SK-N-SH (cell line): ENCODE data around the gene FRMD3. TPM values are rescaled to one million over a fixed set of nuclear protein-coding genes. Genes with fewer than 3 reads are reported as not detected.

Experiments
- CTCF ChIA-PET: fragments of 300-600, 350-600 bp; formaldehyde crosslinking; extraction: SDS; loops from one replicate; lab custom pipeline; 2021; lab: Yijun Ruan, JAX
- POLR2A ChIA-PET: fragments of 350-600 bp; sonication (Branson Sonifier 250); formaldehyde crosslinking; extraction: SDS; loops from one replicate; lab custom pipeline; 2020; ENCODE audit warnings: antibody characterized with exemption, inconsistent platforms; lab: Yijun Ruan, JAX
- DNase-seq: peaks from one replicate; pipeline ENCODE4 v3.0.0; 2012
- H2AFZ ChIP-seq: fragments of 200-600 bp; sonication (generic); 2 replicates; pipeline ENCODE4 v1.8.1; 2016; ENCODE audit warnings: antibody characterized with exemption, mild to moderate bottlenecking, low read depth
- H3F3A ChIP-seq: fragments of 200-600 bp; sonication (generic); replicated peaks from 2 replicates; pipeline ENCODE3; 2016; ENCODE audit warnings: antibody characterized with exemption, mild to moderate bottlenecking; ENCODE audit not compliant: insufficient read depth
- H3K27ac ChIP-seq, 2 experiments: fragments of 200-500 bp in 1 of 2; fragments of 200-600 bp in 1 of 2; sonication (Bioruptor generic) in 1 of 2; sonication (generic), shearing (Covaris generic) in 1 of 2; 2 replicates each; pipeline versions ENCODE4 v1.5.1 to v1.6.1; 2014 to 2016; ENCODE audit warnings: low read depth in 2 of 2, inconsistent platforms in 1 of 2, low read length in 1 of 2, mild to moderate bottlenecking in 1 of 2, mixed read lengths in 1 of 2
- H3K27me3 ChIP-seq: fragments of 200-600 bp; sonication (generic), shearing (Covaris generic); 2 replicates; pipeline ENCODE4 v1.6.1; 2016; ENCODE audit warnings: mixed run types; ENCODE audit not compliant: insufficient read depth
- H3K36me3 ChIP-seq, 2 experiments: fragments of 200-500 bp in 1 of 2; fragments of 200-600 bp in 1 of 2; sonication (Bioruptor generic) in 1 of 2; sonication (generic) in 1 of 2; replicated peaks in 1 of 2; 2 replicates each; pipeline versions ENCODE3 to v1.5.1; 2014 to 2016; ENCODE audit warnings: low read length in 1 of 2, mild to moderate bottlenecking in 1 of 2; ENCODE audit not compliant: insufficient read depth in 2 of 2, control insufficient read depth in 1 of 2
- H3K4me1 ChIP-seq, 2 experiments: fragments of 200-500 bp in 1 of 2; fragments of 200-600 bp in 1 of 2; sonication (Bioruptor generic) in 1 of 2; sonication (generic), shearing (Covaris generic) in 1 of 2; 2 replicates each; pipeline versions ENCODE4 v1.5.1 to v1.6.1; 2014 to 2016; ENCODE audit warnings: low read depth in 1 of 2, low read length in 1 of 2, mixed run types in 1 of 2; ENCODE audit not compliant: insufficient read depth in 2 of 2, control insufficient read depth in 1 of 2
- H3K4me2 ChIP-seq: fragments of 200-600 bp; sonication (generic), shearing (Covaris generic); 2 replicates; pipeline ENCODE4 v1.6.1; 2017; ENCODE audit warnings: mixed run types
- H3K4me3 ChIP-seq, 2 experiments: fragments of 200-500 bp in 1 of 2; fragments of 200-600 bp in 1 of 2; sonication (Bioruptor generic) in 1 of 2; sonication (generic), shearing (Covaris generic) in 1 of 2; 2 replicates each; pipeline versions ENCODE4 v1.5.1 to v1.8.1; 2014 to 2016; ENCODE audit warnings: low read depth in 2 of 2, inconsistent platforms in 1 of 2, low read length in 1 of 2, mild to moderate bottlenecking in 1 of 2, mixed read lengths in 1 of 2, moderate library complexity in 1 of 2
- H3K79me2 ChIP-seq: fragments of 200-600 bp; sonication (generic); 2 replicates; pipeline ENCODE4 v1.8.1; 2017; ENCODE audit warnings: mild to moderate bottlenecking; ENCODE audit not compliant: insufficient read depth
- H3K9ac ChIP-seq: fragments of 200-600 bp; sonication (generic); 2 replicates; pipeline ENCODE4 v1.6.1; 2017; ENCODE audit warnings: mixed run types
- H3K9me2 ChIP-seq: fragments of 200-600 bp; sonication (generic); 2 replicates; pipeline ENCODE4 v1.6.1; 2017; ENCODE audit warnings: mixed run types
- H3K9me3 ChIP-seq: fragments of 200-600 bp; sonication (generic); 2 replicates; pipeline ENCODE4 v1.6.1; 2017; ENCODE audit warnings: mixed run types, mild to moderate bottlenecking, moderate library complexity
- H4K20me1 ChIP-seq: fragments of 200-600 bp; sonication (generic); 2 replicates; pipeline ENCODE4 v1.6.1; 2017; ENCODE audit warnings: mild to moderate bottlenecking, mixed run types; ENCODE audit not compliant: insufficient read depth
- ELF1 ChIP-seq: IDR thresholded peaks from 2 replicates; pipeline ENCODE4 v1.4.0; 2012
- EP300 ChIP-seq, 2 experiments: IDR thresholded peaks; 2 replicates each; pipeline versions ENCODE4 v1.4.0 to v1.6.1; 2012; ENCODE audit warnings: borderline replicate concordance in 1 of 2, low read depth in 1 of 2, low read length in 1 of 2
- EZH2phosphoT487 ChIP-seq: fragments of 200-600 bp; sonication (generic); IDR thresholded peaks from 2 replicates; pipeline ENCODE4 v1.6.1; 2017; ENCODE audit warnings: low read depth, mixed run types, mild to moderate bottlenecking, antibody characterized with exemption, moderate library complexity, borderline replicate concordance
- FOSL2 ChIP-seq: IDR thresholded peaks from 2 replicates; pipeline ENCODE4 v1.4.0; 2012; ENCODE audit warnings: low read depth, mild to moderate bottlenecking, moderate library complexity, borderline replicate concordance
- FOXM1 ChIP-seq: IDR thresholded peaks from 2 replicates; pipeline ENCODE4 v1.4.0; 2012; ENCODE audit warnings: low read depth, mild to moderate bottlenecking
- GATA2 ChIP-seq: sonication (generic); formaldehyde crosslinking; IDR thresholded peaks from 2 replicates; pipeline ENCODE4 v1.5.0; 2020; ENCODE audit warnings: mild to moderate bottlenecking, missing genetic modification reagents
- MXI1 ChIP-seq: IDR thresholded peaks from 2 replicates; pipeline ENCODE4 v1.6.1; 2012; ENCODE audit warnings: mild to moderate bottlenecking, low read depth, low read length, improper control_type of control experiment
- NRF1 ChIP-seq: IDR thresholded peaks from 2 replicates; pipeline ENCODE4 v1.6.1; 2012; ENCODE audit warnings: low read depth, mild to moderate bottlenecking, low read length
- RAD21 ChIP-seq: IDR thresholded peaks from 2 replicates; pipeline ENCODE4 v1.6.1; 2012; ENCODE audit warnings: mild to moderate bottlenecking, low read length
- RFX5 ChIP-seq: IDR thresholded peaks from 2 replicates; pipeline ENCODE4 v1.6.1; 2012; ENCODE audit warnings: mild to moderate bottlenecking, improper control_type of control experiment, low read length
- SIN3A ChIP-seq: IDR thresholded peaks from 2 replicates; pipeline ENCODE4 v1.6.1; 2012; ENCODE audit warnings: low read depth, mild to moderate bottlenecking, low read length, moderate library complexity, borderline replicate concordance
- SMC3 ChIP-seq: IDR thresholded peaks from 2 replicates; pipeline ENCODE4 v1.6.1; 2012; ENCODE audit warnings: low read depth, low read length, improper control_type of control experiment
- TAF1 ChIP-seq: IDR thresholded peaks from 2 replicates; pipeline ENCODE4 v1.6.1; 2012; ENCODE audit warnings: low read depth, mild to moderate bottlenecking, low read length, moderate library complexity, borderline replicate concordance
- TCF12 ChIP-seq: IDR thresholded peaks from 2 replicates; pipeline ENCODE4 v1.4.0; 2012
- WGBS: methylation state at CpG from one replicate; pipeline ENCODE4 v1.1.6; 2017; ENCODE audit warnings: low lambda C conversion rate; 5-methylcytosine and 5-hydroxymethylcytosine counted together
- polyA plus RNA-seq, 3 experiments: library from polyadenylated mRNA; depleted of rRNA; stranded (reverse); fragments of >200 nt; gene quantifications; 2 replicates each; pipeline ENCODE4 v1.2.3, GENCODE V29; 2012
- TF ChIP-seq, protein P1 (sequence below): IDR thresholded peaks from 2 replicates; pipeline ENCODE4 v1.4.0; 2012; ENCODE audit warnings: low read depth, borderline replicate concordance
- TF ChIP-seq, protein P2 (sequence below): IDR thresholded peaks from 2 replicates; pipeline ENCODE4 v1.4.0; 2012; ENCODE audit warnings: low read depth, borderline replicate concordance
- TF ChIP-seq, protein P3 (sequence below): IDR thresholded peaks from 2 replicates; pipeline ENCODE4; 2012
- TF ChIP-seq, protein P4 (sequence below): fragments of 200-600 bp; sonication (generic); IDR thresholded peaks from 2 replicates; pipeline ENCODE4 v1.6.1; 2017; ENCODE audit warnings: antibody characterized with exemption, mild to moderate bottlenecking, moderate library complexity

The FRMD3 gene
- polyA plus RNA-seq, 1 of the 3 experiments (the other 2 are of a cell fraction) = 0.89 TPM

DNA sequence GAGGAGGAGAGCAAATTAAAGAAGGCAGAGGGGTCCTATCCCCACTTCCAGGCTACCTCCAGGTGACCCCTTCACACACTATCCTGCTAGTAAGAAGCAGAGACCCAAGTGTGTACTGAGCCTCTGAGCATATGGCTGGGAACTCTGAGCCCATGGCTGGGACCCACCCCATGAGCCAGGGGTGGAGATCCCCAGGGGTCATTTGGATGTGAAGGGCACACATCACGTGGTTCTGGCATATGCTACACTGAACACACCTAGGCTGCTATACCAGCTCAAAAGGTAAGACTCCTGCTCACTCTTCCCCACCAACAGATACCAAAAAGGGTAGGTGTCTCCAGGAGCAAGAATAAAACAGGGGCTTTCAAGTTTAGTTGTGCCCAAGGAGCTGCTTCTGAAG, 149.9 kb downstream of the FRMD3 start:
- peaks cover 10% of the 10 kb centered on the region for H3F3A ChIP-seq
- peaks cover 16% of the 10 kb centered on the region; the same call in 1 of the 2 replicates for H3K79me2 ChIP-seq
- ChIA-PET POLR2A (no interaction called here), CTCF (interaction anchor here (1.0 to 2.0 kb wide), 3 partner anchors 10 to 150 kb away, joined by 3 to 8 read pairs (median 5); no protein-coding TSS in a partner anchor)
- no peak for TF ChIP-seq EZH2phosphoT487
- TF ChIP-seq SMC3 = no peak
- TF ChIP-seq, protein P1, sequence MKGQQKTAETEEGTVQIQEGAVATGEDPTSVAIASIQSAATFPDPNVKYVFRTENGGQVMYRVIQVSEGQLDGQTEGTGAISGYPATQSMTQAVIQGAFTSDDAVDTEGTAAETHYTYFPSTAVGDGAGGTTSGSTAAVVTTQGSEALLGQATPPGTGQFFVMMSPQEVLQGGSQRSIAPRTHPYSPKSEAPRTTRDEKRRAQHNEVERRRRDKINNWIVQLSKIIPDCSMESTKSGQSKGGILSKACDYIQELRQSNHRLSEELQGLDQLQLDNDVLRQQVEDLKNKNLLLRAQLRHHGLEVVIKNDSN = no peak
- no peak for TF ChIP-seq ELF1
- TF ChIP-seq, protein P2, sequence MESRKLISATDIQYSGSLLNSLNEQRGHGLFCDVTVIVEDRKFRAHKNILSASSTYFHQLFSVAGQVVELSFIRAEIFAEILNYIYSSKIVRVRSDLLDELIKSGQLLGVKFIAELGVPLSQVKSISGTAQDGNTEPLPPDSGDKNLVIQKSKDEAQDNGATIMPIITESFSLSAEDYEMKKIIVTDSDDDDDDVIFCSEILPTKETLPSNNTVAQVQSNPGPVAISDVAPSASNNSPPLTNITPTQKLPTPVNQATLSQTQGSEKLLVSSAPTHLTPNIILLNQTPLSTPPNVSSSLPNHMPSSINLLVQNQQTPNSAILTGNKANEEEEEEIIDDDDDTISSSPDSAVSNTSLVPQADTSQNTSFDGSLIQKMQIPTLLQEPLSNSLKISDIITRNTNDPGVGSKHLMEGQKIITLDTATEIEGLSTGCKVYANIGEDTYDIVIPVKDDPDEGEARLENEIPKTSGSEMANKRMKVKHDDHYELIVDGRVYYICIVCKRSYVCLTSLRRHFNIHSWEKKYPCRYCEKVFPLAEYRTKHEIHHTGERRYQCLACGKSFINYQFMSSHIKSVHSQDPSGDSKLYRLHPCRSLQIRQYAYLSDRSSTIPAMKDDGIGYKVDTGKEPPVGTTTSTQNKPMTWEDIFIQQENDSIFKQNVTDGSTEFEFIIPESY = no peak
- TF ChIP-seq RFX5 = no peak
- TF ChIP-seq, protein P3, sequence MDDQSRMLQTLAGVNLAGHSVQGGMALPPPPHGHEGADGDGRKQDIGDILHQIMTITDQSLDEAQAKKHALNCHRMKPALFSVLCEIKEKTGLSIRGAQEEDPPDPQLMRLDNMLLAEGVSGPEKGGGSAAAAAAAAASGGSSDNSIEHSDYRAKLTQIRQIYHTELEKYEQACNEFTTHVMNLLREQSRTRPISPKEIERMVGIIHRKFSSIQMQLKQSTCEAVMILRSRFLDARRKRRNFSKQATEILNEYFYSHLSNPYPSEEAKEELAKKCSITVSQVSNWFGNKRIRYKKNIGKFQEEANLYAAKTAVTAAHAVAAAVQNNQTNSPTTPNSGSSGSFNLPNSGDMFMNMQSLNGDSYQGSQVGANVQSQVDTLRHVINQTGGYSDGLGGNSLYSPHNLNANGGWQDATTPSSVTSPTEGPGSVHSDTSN = no peak
- no peak for TF ChIP-seq EP300 (IDR thresholded peaks at IDR 0.05; ENCODE audit: borderline replicate concordance in 1 of 2, low read depth in 1 of 2, low read length in 1 of 2)
- no peak for TF ChIP-seq FOSL2
- no peak for TF ChIP-seq TCF12
- no peak for TF ChIP-seq RAD21
- H3K27me3 ChIP-seq = no peaks in the 10 kb centered on the region
- no peak for DNase-seq
- no peak overlapping the region for H3K4me3 ChIP-seq
- H3K9me2 ChIP-seq = no peaks in the 10 kb centered on the region
- peaks cover 0 to 40% of the 10 kb centered on the region in 2 experiments; a peak in 2 of 4 replicates for H3K4me1 ChIP-seq
- no peak overlapping the region for H3K4me2 ChIP-seq
- no peaks in the 10 kb centered on the region for H3K36me3 ChIP-seq
- no peak overlapping the region for H3K9ac ChIP-seq
- no peaks in the 10 kb centered on the region for H3K9me3 ChIP-seq
- 60% methylated on average over 1 of the region's 1 CpG for WGBS
- no peak overlapping the region for H2AFZ ChIP-seq
- H4K20me1 ChIP-seq = no peaks in the 10 kb centered on the region
- H3K27ac ChIP-seq = no peak overlapping the region

DNA sequence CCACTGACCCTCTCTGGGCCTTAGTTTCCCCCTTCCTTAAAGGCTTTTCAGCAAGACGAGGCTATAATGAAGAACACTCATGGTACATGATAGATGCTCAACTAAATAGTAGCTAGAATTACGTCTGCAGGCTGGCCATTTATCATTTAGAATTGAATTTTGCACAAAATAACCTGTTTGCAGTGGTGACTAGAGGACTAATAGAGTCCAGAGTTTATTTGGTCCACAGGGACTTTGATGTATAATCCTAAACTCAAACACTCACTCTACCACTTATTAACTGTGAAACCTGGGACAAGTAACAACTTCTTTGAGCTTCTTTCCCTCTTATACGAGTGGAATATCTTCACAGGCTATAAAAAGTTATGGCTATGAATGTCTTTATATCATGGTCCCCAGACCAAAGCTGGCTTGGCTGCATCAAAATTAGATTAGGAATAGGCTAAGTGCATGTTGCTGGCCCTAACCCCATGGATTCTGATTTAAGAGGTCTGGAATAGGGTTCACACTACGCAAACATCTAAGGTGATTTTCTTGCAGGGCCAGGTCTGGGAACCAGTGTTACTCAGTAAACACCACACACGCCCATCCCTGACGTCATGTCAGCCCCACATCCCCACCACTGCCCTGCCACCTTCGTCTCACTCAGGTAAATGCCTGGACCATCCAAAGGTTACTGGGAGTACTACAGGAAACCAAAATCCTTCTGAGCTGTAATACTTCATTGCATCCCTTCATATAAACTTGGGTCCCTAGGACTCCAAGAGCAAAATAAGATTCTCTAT, 150.6 kb downstream of the FRMD3 start:
- ChIA-PET POLR2A (no interaction called here), CTCF (interaction anchor here (1.6 to 1.7 kb wide), 2 partner anchors 11 to 168 kb away, joined by 3 to 8 read pairs; no protein-coding TSS in a partner anchor)
- Histone ChIP-seq H3K27ac (no peak overlapping the region), H3K9me2 (no peaks in the 10 kb centered on the region), H3F3A (peaks cover 10% of the 10 kb centered on the region), H3K4me2 (no peak overlapping the region), H3K27me3 (no peaks in the 10 kb centered on the region), H3K9me3 (no peaks in the 10 kb centered on the region), H2AFZ (no peak overlapping the region), H3K4me1 (peaks cover 0 to 40% of the 10 kb centered on the region in 2 experiments; a peak in 2 of 4 replicates), H4K20me1 (no peaks in the 10 kb centered on the region), H3K79me2 (peaks cover 16% of the 10 kb centered on the region; the same call in 1 of the 2 replicates), H3K36me3 (no peaks in the 10 kb centered on the region), H3K9ac (no peak overlapping the region), H3K4me3 (no peak overlapping the region)
- DNase-seq = no peak
- 71% methylated on average over 7 of the region's 7 CpGs for WGBS
- no peak for TF ChIP-seq EP300 (IDR thresholded peaks at IDR 0.05; ENCODE audit: borderline replicate concordance in 1 of 2, low read depth in 1 of 2, low read length in 1 of 2)
- TF ChIP-seq FOXM1 = no peak
- no peak for TF ChIP-seq NRF1
- TF ChIP-seq TAF1 = no peak
- TF ChIP-seq GATA2 (CRISPR knock-in tag) = no peak
- TF ChIP-seq SIN3A = no peak
- TF ChIP-seq, protein P4, sequence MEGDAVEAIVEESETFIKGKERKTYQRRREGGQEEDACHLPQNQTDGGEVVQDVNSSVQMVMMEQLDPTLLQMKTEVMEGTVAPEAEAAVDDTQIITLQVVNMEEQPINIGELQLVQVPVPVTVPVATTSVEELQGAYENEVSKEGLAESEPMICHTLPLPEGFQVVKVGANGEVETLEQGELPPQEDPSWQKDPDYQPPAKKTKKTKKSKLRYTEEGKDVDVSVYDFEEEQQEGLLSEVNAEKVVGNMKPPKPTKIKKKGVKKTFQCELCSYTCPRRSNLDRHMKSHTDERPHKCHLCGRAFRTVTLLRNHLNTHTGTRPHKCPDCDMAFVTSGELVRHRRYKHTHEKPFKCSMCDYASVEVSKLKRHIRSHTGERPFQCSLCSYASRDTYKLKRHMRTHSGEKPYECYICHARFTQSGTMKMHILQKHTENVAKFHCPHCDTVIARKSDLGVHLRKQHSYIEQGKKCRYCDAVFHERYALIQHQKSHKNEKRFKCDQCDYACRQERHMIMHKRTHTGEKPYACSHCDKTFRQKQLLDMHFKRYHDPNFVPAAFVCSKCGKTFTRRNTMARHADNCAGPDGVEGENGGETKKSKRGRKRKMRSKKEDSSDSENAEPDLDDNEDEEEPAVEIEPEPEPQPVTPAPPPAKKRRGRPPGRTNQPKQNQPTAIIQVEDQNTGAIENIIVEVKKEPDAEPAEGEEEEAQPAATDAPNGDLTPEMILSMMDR = no peak
- TF ChIP-seq TCF12 = no peak
- no peak for TF ChIP-seq RAD21
- TF ChIP-seq MXI1 = no peak
